ENCODE data around the gene LAMA5. TPM values are rescaled to one million over a fixed set of nuclear protein-coding genes. Genes with fewer than 3 reads are reported as not detected.
"Not testable (repeated sequence)": the region's sequence is repeated elsewhere in the genome, so short reads cannot be mapped to it uniquely, and the experiment has no call there.

LAMA5 gene
- total RNA-seq, 2 experiments from 2014 or later: 53.3 to 162 TPM

GRCh38 chr20:62374331-62375152 is 7.4 kb upstream of the LAMA5 start:
- no TSS peak for BruUV-seq (replicated peaks)
- intact Hi-C loops (cut with micrococcal nuclease; ENCODE audit: unreplicated experiment): no loop called here
- H3K4me3 ChIP-seq (ENCODE audit: low read depth, low read length, poor library complexity, severe bottlenecking): no peak overlapping the region
- ChIA-PET POLR2A (interaction anchor here (0.6 kb wide), 1 partner anchor 9 kb away, joined by 3 read pairs; no protein-coding TSS in a partner anchor), CTCF (ENCODE audit: unreplicated experiment) (no interaction called here)
- H3K9me2 ChIP-seq (ENCODE audit: insufficient read depth, low read length): no peaks in the 10 kb centered on the region
- no peak overlapping the region for H3K4me2 ChIP-seq (ENCODE audit: low read length)
- no peaks in the 10 kb centered on the region for H3K79me2 ChIP-seq (ENCODE audit: insufficient read depth, low read depth, low read length)
- H3K9me3 ChIP-seq (ENCODE audit: low read length): no peaks in the 10 kb centered on the region
- H4K20me1 ChIP-seq (ENCODE audit: insufficient read depth, low read length): no peaks in the 10 kb centered on the region
- H3K36me3 ChIP-seq (ENCODE audit: insufficient read depth, low read length): no peaks in the 10 kb centered on the region
- DNase-seq (ENCODE audit: low spot score): no peak
- no peak overlapping the region for H3K27ac ChIP-seq (ENCODE audit: low read depth, low read length, poor library complexity, severe bottlenecking)
- no peak for TF ChIP-seq CTCF (conservative IDR thresholded peaks at IDR 0.05; ENCODE audit: low read length)
- no peak for TF ChIP-seq EZH2phosphoT487 (IDR thresholded peaks at IDR 0.05; ENCODE audit: borderline replicate concordance, low read depth, low read length)
- H2AFZ ChIP-seq (ENCODE audit: low read length): no peak overlapping the region
- H3K4me1 ChIP-seq (ENCODE audit: insufficient read depth, low read length, poor library complexity, severe bottlenecking): no peaks in the 10 kb centered on the region

- H2AFZ ChIP-seq (ENCODE audit: low read length); H3K4me2 ChIP-seq (ENCODE audit: low read length); H4K20me1 ChIP-seq (ENCODE audit: insufficient read depth, low read length); H3K9me3 ChIP-seq (ENCODE audit: low read length); DNase-seq (ENCODE audit: low spot score); CTCF ChIA-PET (ENCODE audit: unreplicated experiment); H3K4me1 ChIP-seq (ENCODE audit: insufficient read depth, low read length, poor library complexity, severe bottlenecking); H3K36me3 ChIP-seq (ENCODE audit: insufficient read depth, low read length); H3K27ac ChIP-seq (ENCODE audit: low read depth, low read length, poor library complexity, severe bottlenecking); H3K9me2 ChIP-seq (ENCODE audit: insufficient read depth, low read length); POLR2A ChIA-PET; H3K4me3 ChIP-seq (ENCODE audit: low read depth, low read length, poor library complexity, severe bottlenecking); BruUV-seq (replicated peaks); intact Hi-C loops (cut with micrococcal nuclease; ENCODE audit: unreplicated experiment); H3K79me2 ChIP-seq (ENCODE audit: insufficient read depth, low read depth, low read length): not testable (repeated sequence)
Observed at GRCh38 chr20:62373631-62374179, 6.6 kb upstream of the LAMA5 start.

- POLR2A ChIA-PET: no interaction called here
- Histone ChIP-seq H3K27ac (ENCODE audit: low read depth, low read length, poor library complexity, severe bottlenecking) (no peak overlapping the region), H2AFZ (ENCODE audit: low read length) (no peak overlapping the region), H3K4me1 (ENCODE audit: insufficient read depth, low read length, poor library complexity, severe bottlenecking) (peaks cover 20% of the 10 kb centered on the region), H3K9me3 (ENCODE audit: low read length) (no peaks in the 10 kb centered on the region), H3K4me3 (ENCODE audit: low read depth, low read length, poor library complexity, severe bottlenecking) (no peak overlapping the region), H3K79me2 (ENCODE audit: insufficient read depth, low read depth, low read length) (no peaks in the 10 kb centered on the region), H3K9me2 (ENCODE audit: insufficient read depth, low read length) (no peaks in the 10 kb centered on the region), H3K4me2 (ENCODE audit: low read length) (no peak overlapping the region), H3K36me3 (ENCODE audit: insufficient read depth, low read length) (no peaks in the 10 kb centered on the region), H4K20me1 (ENCODE audit: insufficient read depth, low read length) (no peaks in the 10 kb centered on the region)
- DNase-seq (ENCODE audit: low spot score): no peak
- no TSS peak for BruUV-seq (replicated peaks)
- TF ChIP-seq CTCF (conservative IDR thresholded peaks at IDR 0.05; ENCODE audit: low read length): no peak
- TF ChIP-seq EZH2phosphoT487 (IDR thresholded peaks at IDR 0.05; ENCODE audit: borderline replicate concordance, low read depth, low read length): no peak
- CTCF ChIA-PET (ENCODE audit: unreplicated experiment): no interaction called here
- intact Hi-C loops (cut with micrococcal nuclease; ENCODE audit: unreplicated experiment): no loop called here
Observed at GRCh38 chr20:62372042-62372993, 5.2 kb upstream of the LAMA5 start.

Measured in OCI-LY7 (cell line).